Activated effector memory CD4-positive, alpha-beta T cell treated with Interleukin-2 at 50 U/mL for 16 hours (primary cell): ENCODE results near the gene ASAP2.
"Not testable (repeated sequence)": the region's sequence is repeated elsewhere in the genome, so short reads cannot be mapped to it uniquely, and the experiment has no call there.

ENCODE experiments used
- DNase-seq: peaks from one replicate; pipeline ENCODE4 v3.0.0-alpha.2; 2020

ASAP2 gene

GRCh38 chr2:9388950-9389911 is 182.6 kb downstream of the ASAP2 start:
- no peak for DNase-seq

GRCh38 chr2:9390151-9390850 is 183.7 kb downstream of the ASAP2 start:
- no peak for DNase-seq

- DNase-seq: no peak
Measured at GRCh38 chr2:9390991-9391390, 184.4 kb downstream of the ASAP2 start.

- no peak for DNase-seq
Measured at GRCh38 chr2:9391961-9392720, 185.5 kb downstream of the ASAP2 start.

GRCh38 chr2:9392898-9393765 is 186.5 kb downstream of the ASAP2 start:
- DNase-seq: no peak

GRCh38 chr2:9394816-9395215 is 188.2 kb downstream of the ASAP2 start:
- DNase-seq: no peak

GRCh38 chr2:9397201-9397600 is 190.6 kb downstream of the ASAP2 start:
- no peak for DNase-seq

- not testable (repeated sequence) for DNase-seq
Measured at GRCh38 chr2:9398251-9398650, 191.6 kb downstream of the ASAP2 start.

GRCh38 chr2:9398881-9399780 is 192.5 kb downstream of the ASAP2 start:
- no peak for DNase-seq

- no peak for DNase-seq
Measured at GRCh38 chr2:9400268-9401058, 193.9 kb downstream of the ASAP2 start.

- DNase-seq: no peak
Measured at GRCh38 chr2:9401059-9401547, 194.5 kb downstream of the ASAP2 start.

- no peak for DNase-seq
Measured at GRCh38 chr2:9401646-9402371, 195.2 kb downstream of the ASAP2 start.

GRCh38 chr2:9403924-9404323 is 197.3 kb downstream of the ASAP2 start:
- DNase-seq: no peak

- no peak for DNase-seq
Measured at GRCh38 chr2:9404451-9404850, 197.8 kb downstream of the ASAP2 start.

- no peak for DNase-seq
Measured at GRCh38 chr2:9405636-9406035, 199.0 kb downstream of the ASAP2 start.

- DNase-seq: no peak
Measured at GRCh38 chr2:9406529-9407362, 200.1 kb downstream of the ASAP2 start.

GRCh38 chr2:9407363-9407811 is 200.8 kb downstream of the ASAP2 start:
- no peak for DNase-seq

- no peak for DNase-seq
Measured at GRCh38 chr2:9408641-9409151, 202.1 kb downstream of the ASAP2 start.
